Karpas-422 (cell line): ENCODE results near the gene TPST1. TPM values are rescaled to one million over a fixed set of nuclear protein-coding genes. Genes with fewer than 3 reads are reported as not detected.
A peak's percentile ranks its signal among the peaks of the same experiment; 100 is the strongest.

Experiments used
- DNase-seq: peaks from one replicate; pipeline ENCODE4 v3.0.0-alpha.2; 2015
- H2AFZ ChIP-seq: fragments of 200-600 bp; sonication (generic); 2 replicates; pipeline ENCODE4 v1.6.1; 2014; ENCODE audit warnings: antibody characterized with exemption, low read length, mixed read lengths
- H3K27ac ChIP-seq: fragments of 200-600 bp; sonication (generic); 2 replicates; pipeline ENCODE4 v1.5.1; 2014; ENCODE audit warnings: mild to moderate bottlenecking, low read length, moderate library complexity
- H3K27me3 ChIP-seq: fragments of 200-600 bp; sonication (generic); 2 replicates; pipeline ENCODE4 v1.6.1; 2014; ENCODE audit warnings: low read length, mixed read lengths
- H3K36me3 ChIP-seq: fragments of 200-600 bp; sonication (generic); 2 replicates; pipeline ENCODE4 v1.6.1; 2014; ENCODE audit warnings: low read length, mixed read lengths; ENCODE audit not compliant: insufficient read depth
- H3K4me1 ChIP-seq: fragments of 200-600 bp; sonication (generic); 2 replicates; pipeline ENCODE4 v1.6.1; 2014; ENCODE audit warnings: mild to moderate bottlenecking, low read length, mixed read lengths
- H3K4me2 ChIP-seq: fragments of 200-600 bp; sonication (generic); 2 replicates; pipeline ENCODE4 v1.6.1; 2014; ENCODE audit warnings: low read length, low read depth, mild to moderate bottlenecking; ENCODE audit not compliant: poor library complexity, severe bottlenecking
- H3K4me3 ChIP-seq: fragments of 200-600 bp; sonication (generic); 2 replicates; pipeline ENCODE4 v1.5.1; 2014; ENCODE audit warnings: mild to moderate bottlenecking, antibody characterized with exemption, low read length, mixed read lengths
- H3K79me2 ChIP-seq: fragments of 200-600 bp; sonication (generic); 2 replicates; pipeline ENCODE4 v1.6.1; 2014; ENCODE audit warnings: mild to moderate bottlenecking, low read length, mixed read lengths
- H3K9ac ChIP-seq: fragments of 200-600 bp; sonication (generic); 2 replicates; pipeline ENCODE4 v1.6.0; 2014; ENCODE audit warnings: low read length
- H3K9me2 ChIP-seq: fragments of 200-600 bp; sonication (generic), shearing (Covaris generic); replicated peaks from 2 replicates; pipeline ENCODE4 v1.6.0; 2014; ENCODE audit warnings: mild to moderate bottlenecking, low read length, moderate library complexity; ENCODE audit not compliant: insufficient read depth
- H3K9me3 ChIP-seq: fragments of 300-700, 200-600 bp; sonication (generic); 2 replicates; pipeline ENCODE4 v1.6.1; 2014; ENCODE audit warnings: low read length, mixed read lengths
- H4K20me1 ChIP-seq: fragments of 200-600 bp; sonication (generic); 2 replicates; pipeline ENCODE4 v1.6.1; 2014; ENCODE audit warnings: mild to moderate bottlenecking, antibody characterized with exemption, low read length, low read depth; ENCODE audit not compliant: insufficient read depth
- total RNA-seq: library from RNA; depleted of rRNA; stranded (reverse); fragments of >200 nt; shearing (Covaris generic); gene quantifications from 2 replicates; pipeline ENCODE4 v1.2.3, GENCODE V29; 2014; ENCODE audit warnings: low replicate concordance

The TPST1 gene
- total RNA-seq, 1 experiment from 2014 or later, result 8.5 TPM

- Histone ChIP-seq H3K36me3 (no peaks in the 10 kb centered on the region), H4K20me1 (no peaks in the 10 kb centered on the region), H3K4me1 (no peaks in the 10 kb centered on the region), H3K27ac (no peak overlapping the region), H3K9ac (no peak overlapping the region), H3K9me3 (no peaks in the 10 kb centered on the region), H3K9me2 (no peaks in the 10 kb centered on the region), H2AFZ (no peak overlapping the region), H3K27me3 (no peaks in the 10 kb centered on the region), H3K4me2 (no peak overlapping the region), H3K4me3 (no peak overlapping the region), H3K79me2 (no peaks in the 10 kb centered on the region)
- DNase-seq, result no peak
Observed at GRCh38 chr7:66250711-66251110, 45.6 kb downstream of the TPST1 start.

- Histone ChIP-seq H3K9me2 (no peaks in the 10 kb centered on the region), H3K4me3 (no peak overlapping the region), H3K36me3 (no peaks in the 10 kb centered on the region), H3K4me1 (no peaks in the 10 kb centered on the region), H4K20me1 (0 out of 2 replicates have a peak, but pooled peaks cover 3% of the 10 kb centered on the region), H2AFZ (no peak overlapping the region), H3K27me3 (no peaks in the 10 kb centered on the region), H3K27ac (no peak overlapping the region), H3K9me3 (no peaks in the 10 kb centered on the region), H3K4me2 (no peak overlapping the region), H3K79me2 (no peaks in the 10 kb centered on the region), H3K9ac (no peak overlapping the region)
- no peak for DNase-seq
Observed at GRCh38 chr7:66255534-66256100, 50.5 kb downstream of the TPST1 start.

- no peaks in the 10 kb centered on the region for H3K27me3 ChIP-seq
- 0 out of 2 replicates have a peak, but pooled peaks cover 6% of the 10 kb centered on the region for H4K20me1 ChIP-seq
- no peaks in the 10 kb centered on the region for H3K9me2 ChIP-seq
- H3K79me2 ChIP-seq, result no peaks in the 10 kb centered on the region
- no peaks in the 10 kb centered on the region for H3K4me1 ChIP-seq
- H3K9ac ChIP-seq, result no peak overlapping the region
- no peak overlapping the region for H3K4me2 ChIP-seq
- no peak overlapping the region for H3K4me3 ChIP-seq
- no peak overlapping the region for H3K27ac ChIP-seq
- H3K9me3 ChIP-seq, result no peaks in the 10 kb centered on the region
- DNase-seq, result no peak
- no peaks in the 10 kb centered on the region for H3K36me3 ChIP-seq
- H2AFZ ChIP-seq, result no peak overlapping the region
Observed at GRCh38 chr7:66256281-66256680, 51.1 kb downstream of the TPST1 start.

- Histone ChIP-seq H3K27me3 (no peaks in the 10 kb centered on the region), H3K9ac (no peak overlapping the region), H3K27ac (no peak overlapping the region), H3K4me3 (no peak overlapping the region), H3K9me3 (no peaks in the 10 kb centered on the region), H3K4me2 (no peak overlapping the region), H2AFZ (no peak overlapping the region), H3K4me1 (no peaks in the 10 kb centered on the region), H4K20me1 (0 out of 2 replicates have a peak, but pooled peaks cover 12% of the 10 kb centered on the region), H3K36me3 (no peaks in the 10 kb centered on the region), H3K9me2 (no peaks in the 10 kb centered on the region), H3K79me2 (no peaks in the 10 kb centered on the region)
- no peak for DNase-seq
Observed at GRCh38 chr7:66257481-66257880, 52.3 kb downstream of the TPST1 start.

GRCh38 chr7:66258409-66258808, 53.3 kb downstream of the TPST1 start:
- Histone ChIP-seq H3K4me3 (no peak overlapping the region), H4K20me1 (0 out of 2 replicates have a peak, but pooled peaks cover 12% of the 10 kb centered on the region), H3K36me3 (no peaks in the 10 kb centered on the region), H3K9me3 (no peaks in the 10 kb centered on the region), H3K4me2 (no peak overlapping the region), H3K27ac (no peak overlapping the region), H3K9ac (no peak overlapping the region), H3K79me2 (no peaks in the 10 kb centered on the region), H3K27me3 (no peaks in the 10 kb centered on the region), H2AFZ (no peak overlapping the region), H3K9me2 (no peaks in the 10 kb centered on the region), H3K4me1 (no peaks in the 10 kb centered on the region)
- DNase-seq, result no peak

GRCh38 chr7:66261941-66262340, 56.8 kb downstream of the TPST1 start:
- no peak overlapping the region for H3K27ac ChIP-seq
- no peaks in the 10 kb centered on the region for H3K36me3 ChIP-seq
- H3K79me2 ChIP-seq, result no peaks in the 10 kb centered on the region
- H3K4me2 ChIP-seq, result no peak overlapping the region
- H2AFZ ChIP-seq, result no peak overlapping the region
- H3K4me1 ChIP-seq, result no peaks in the 10 kb centered on the region
- no peak overlapping the region for H3K4me3 ChIP-seq
- H3K9ac ChIP-seq, result no peak overlapping the region
- H4K20me1 ChIP-seq, result 0 out of 2 replicates have a peak, but pooled peaks cover 12% of the 10 kb centered on the region
- H3K9me2 ChIP-seq, result no peaks in the 10 kb centered on the region
- peaks cover 22% of the 10 kb centered on the region for H3K9me3 ChIP-seq
- DNase-seq, result no peak
- H3K27me3 ChIP-seq, result no peaks in the 10 kb centered on the region; the same call in 1 of the 2 replicates

GRCh38 chr7:66263936-66264335, 58.8 kb downstream of the TPST1 start:
- no peaks in the 10 kb centered on the region for H3K4me1 ChIP-seq
- H3K36me3 ChIP-seq, result no peaks in the 10 kb centered on the region
- no peak overlapping the region for H3K27ac ChIP-seq
- H4K20me1 ChIP-seq, result 0 out of 2 replicates have a peak, but pooled peaks cover 9% of the 10 kb centered on the region
- no peak overlapping the region for H3K4me3 ChIP-seq
- H3K9me3 ChIP-seq, result peaks cover 22% of the 10 kb centered on the region
- H2AFZ ChIP-seq, result no peak overlapping the region
- no peaks in the 10 kb centered on the region for H3K9me2 ChIP-seq
- no peaks in the 10 kb centered on the region for H3K79me2 ChIP-seq
- DNase-seq, result no peak
- no peak overlapping the region for H3K4me2 ChIP-seq
- no peak overlapping the region for H3K9ac ChIP-seq
- H3K27me3 ChIP-seq, result no peaks in the 10 kb centered on the region; the same call in 1 of the 2 replicates

GRCh38 chr7:66265566-66265965, 60.4 kb downstream of the TPST1 start:
- no peaks in the 10 kb centered on the region for H3K4me1 ChIP-seq
- peaks cover 22% of the 10 kb centered on the region for H3K9me3 ChIP-seq
- no peaks in the 10 kb centered on the region for H3K79me2 ChIP-seq
- DNase-seq, result peak; percentile 43
- no peak overlapping the region for H2AFZ ChIP-seq
- 0 out of 2 replicates have a peak, but pooled peaks cover 9% of the 10 kb centered on the region for H4K20me1 ChIP-seq
- no peak overlapping the region for H3K4me3 ChIP-seq
- H3K36me3 ChIP-seq, result no peaks in the 10 kb centered on the region
- no peaks in the 10 kb centered on the region; the same call in 1 of the 2 replicates for H3K27me3 ChIP-seq
- H3K9ac ChIP-seq, result no peak overlapping the region
- no peaks in the 10 kb centered on the region for H3K9me2 ChIP-seq
- H3K4me2 ChIP-seq, result no peak overlapping the region
- H3K27ac ChIP-seq, result no peak overlapping the region
